Hippocampal formation (tissue), 2 donors: ENCODE measurements around the gene SLC4A2.

Source experiments
- DNase-seq, 2 donors: peaks; one replicate each; lab custom pipeline; 2025; lab: John Stamatoyannopoulos, UW

Gene SLC4A2

GRCh38 chr7:151095123-151095797 is 35.9 kb downstream of the SLC4A2 start:
- peak in 1 of 2 donors; percentile 9 for DNase-seq

DNA sequence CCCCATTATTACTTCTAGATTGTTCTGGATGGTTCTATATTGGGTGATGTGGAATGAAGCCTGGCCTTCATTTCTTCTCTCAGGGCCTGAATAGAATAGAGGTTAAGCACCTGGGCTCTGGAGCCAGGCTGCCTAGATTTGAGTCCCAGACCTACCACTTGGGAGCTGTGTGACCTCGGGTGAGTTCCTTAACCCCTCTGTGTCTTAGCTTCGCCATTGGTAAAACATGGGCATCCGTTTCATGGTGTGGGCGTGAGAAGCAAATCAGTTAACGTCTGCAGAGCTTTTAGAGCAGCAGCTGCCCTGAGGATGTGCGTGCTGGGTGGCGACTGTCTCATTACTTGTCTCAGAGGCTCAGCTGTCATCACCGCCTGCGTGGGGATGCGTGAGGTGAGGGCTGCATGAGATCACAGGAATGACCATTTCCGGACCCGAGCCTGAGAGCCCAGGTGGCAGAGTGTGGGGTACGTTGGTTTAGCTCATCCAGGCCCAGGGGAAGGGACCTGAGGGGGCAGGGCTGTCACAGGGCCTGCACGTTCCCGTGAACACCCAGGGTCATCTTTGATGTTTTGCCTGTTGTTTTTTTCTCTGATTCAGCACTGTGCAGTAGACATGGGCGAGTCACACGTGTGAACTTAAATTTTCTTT is 36.6 kb downstream of the SLC4A2 start:
- no peak for DNase-seq

GRCh38 chr7:151099486-151100211 is 40.3 kb downstream of the SLC4A2 start:
- DNase-seq, result no peak

- DNase-seq, result no peak
Measured at GRCh38 chr7:151100921-151101320, 41.5 kb downstream of the SLC4A2 start.

- DNase-seq, result no peak
Measured at GRCh38 chr7:151101621-151102396, 42.4 kb downstream of the SLC4A2 start.

DNA sequence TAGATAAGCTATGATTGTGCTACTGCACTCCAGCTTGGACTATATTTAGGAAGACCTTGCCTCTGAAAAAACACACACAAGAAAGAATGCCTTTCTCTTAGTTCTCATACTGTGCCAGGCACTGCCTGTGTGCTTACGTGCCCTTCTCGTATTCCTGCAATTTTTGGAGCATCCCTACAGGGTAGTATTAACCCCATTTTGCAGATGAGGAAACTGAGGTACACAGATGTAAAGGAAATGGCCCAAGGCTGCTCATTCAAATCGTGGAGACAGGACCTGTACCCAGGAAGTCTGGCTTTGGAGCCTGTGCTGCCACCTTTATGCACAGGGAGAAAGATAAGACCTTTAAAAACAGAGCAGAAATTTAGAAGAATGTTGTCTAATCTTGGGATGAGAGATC is 43.6 kb downstream of the SLC4A2 start:
- DNase-seq, result no peak

DNA sequence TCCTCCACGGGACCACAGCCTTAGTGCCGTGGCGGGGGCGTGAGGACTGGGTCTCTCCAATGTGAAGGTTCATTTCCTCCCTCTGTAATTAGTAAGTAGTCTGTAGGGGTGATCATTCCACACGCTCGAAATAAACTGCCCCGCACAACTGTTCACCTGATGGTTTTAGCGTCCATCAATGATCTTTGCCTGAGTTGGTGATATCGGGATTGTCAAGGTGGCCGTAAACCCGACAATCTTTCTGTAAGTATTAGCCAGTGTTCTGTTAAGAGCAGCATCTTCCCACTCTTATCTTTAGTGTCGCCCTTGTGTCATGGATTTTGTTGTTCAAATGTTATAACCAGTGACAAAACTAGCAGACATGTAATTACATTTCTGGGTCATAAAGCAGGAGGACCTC is 44.6 kb downstream of the SLC4A2 start:
- no peak for DNase-seq

- no peak for DNase-seq
Measured at GRCh38 chr7:151104411-151105235, 45.2 kb downstream of the SLC4A2 start.

DNA sequence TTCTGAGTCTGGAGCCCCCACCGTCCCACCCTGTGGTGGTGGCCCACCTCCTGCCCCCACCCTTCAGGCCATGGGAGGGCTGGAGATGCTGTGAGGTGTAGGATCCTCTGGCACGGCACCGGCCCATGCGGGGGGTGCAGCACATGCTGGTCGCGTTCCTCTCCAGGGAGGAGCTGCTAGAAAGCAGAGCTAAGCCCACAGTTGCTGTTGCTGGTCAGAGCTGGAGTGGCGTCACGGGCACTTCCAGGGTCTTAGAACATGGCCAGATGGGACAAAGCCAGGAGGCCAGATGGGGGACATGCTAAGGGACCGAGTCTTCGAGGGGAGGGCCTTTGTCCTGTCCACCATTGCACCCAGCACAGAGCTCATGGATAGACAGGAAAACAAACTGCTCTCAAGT is 48.5 kb downstream of the SLC4A2 start:
- no peak for DNase-seq

DNA sequence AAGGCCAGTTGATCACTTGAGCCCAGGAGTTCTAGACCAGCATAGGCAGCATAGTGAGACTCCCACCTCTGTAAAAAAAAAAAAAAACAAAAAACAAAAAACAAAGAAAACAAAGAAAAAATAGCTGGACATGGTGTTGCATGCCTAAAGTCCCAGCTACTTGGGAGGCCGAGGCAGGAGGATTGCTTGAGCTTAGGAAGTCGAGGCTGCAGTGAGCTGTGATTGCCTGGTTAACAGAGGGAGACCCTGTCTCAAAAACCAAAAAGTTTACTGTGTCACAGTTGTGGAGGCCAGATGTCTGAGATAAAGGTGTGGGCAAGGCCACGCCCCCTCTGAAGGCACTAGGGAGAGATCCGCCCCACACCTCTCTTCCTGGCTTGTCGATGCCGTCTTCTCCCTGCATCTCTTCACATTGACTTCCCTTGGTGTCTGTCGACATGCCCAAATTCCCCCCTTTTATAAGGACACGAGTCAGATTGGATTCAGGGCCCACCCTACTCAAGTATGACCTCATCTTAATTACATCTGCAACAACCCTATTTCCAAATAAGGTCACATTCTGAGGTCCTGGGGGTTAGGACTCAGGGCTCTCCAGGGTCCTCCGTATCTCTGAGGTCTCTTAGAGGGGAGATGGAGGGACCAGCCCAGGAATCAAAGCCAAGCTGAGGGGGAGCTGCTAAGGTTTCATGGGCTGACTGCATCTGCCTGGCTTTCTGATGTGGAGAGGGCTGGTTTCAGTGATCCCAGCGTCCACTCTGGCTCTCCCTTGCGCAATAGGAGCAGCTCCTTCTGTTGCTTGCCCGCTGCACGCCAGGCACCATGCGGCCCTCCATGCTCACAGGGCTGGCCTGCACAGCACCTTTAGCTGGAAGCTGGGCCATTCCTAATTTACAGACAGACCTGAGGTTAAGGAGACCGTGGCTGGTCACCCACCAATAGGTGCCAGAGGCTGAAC is 50.0 kb downstream of the SLC4A2 start:
- no peak for DNase-seq

DNA sequence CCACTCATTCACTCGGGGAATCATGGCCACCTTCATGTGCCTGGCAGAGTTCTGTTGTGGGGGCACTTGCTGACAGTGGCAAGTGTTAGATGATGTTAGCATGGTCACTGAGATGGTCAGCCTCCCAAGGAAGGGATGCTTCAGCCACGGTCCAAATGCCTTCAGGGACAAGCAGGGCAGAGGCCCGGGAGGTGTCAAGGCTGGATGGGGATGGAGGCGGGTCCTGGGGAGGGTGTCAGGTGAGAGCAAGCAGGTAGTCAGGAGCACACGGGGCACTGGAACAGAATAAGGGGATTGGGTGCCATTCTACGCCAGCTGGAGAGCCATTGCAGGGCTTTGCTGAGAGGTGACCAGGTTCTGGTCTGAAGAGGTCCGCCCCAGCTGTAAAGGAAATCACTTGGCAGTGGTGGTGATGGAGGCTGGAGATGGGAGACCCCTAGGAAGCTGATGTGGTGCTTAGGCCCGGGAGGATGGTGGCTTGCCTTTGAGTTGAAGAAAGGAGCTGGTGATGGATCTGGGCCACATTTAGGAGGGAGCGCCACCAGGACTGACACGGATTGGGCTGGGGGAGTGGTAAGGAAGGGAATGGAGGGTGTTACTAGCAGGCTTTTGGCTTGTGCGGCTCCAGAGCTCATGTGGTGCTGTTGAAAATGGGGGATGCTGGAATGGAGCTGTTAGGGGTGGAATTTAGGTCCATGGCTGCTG is 51.0 kb downstream of the SLC4A2 start:
- no peak for DNase-seq

DNA sequence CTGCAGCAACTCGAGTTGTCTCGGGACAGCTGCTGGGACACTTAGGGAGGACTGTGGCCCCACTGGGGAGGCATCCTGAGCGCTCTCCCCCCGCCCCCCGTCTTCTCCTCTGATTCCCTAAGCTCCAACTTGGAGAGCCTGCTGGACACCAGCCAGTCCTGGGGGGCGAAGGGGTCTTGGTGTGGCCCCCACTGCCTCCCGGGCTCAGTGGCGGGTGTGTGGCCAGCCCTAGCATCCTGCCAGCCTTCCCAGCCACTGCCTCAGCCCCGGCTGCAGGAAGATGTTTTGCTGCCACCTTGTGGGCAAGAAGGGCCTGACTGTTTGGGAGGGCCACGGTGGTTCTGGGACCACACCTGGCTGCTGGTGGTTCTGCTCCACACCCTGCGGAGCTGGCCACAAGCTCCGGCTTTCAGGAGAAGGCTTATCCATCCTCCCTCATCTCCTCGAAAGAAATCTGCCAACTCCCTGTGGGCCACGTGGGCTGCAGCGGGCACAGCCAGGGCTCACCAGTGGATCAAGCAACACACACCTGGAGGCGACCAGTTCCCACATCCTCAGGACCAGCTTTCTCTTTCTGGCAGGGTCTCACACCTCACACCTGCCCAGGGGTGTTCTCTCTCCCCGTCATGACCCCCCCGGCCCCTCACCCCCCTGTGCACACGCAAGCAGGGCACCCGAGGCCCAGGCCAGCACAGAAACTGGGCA is 51.7 kb downstream of the SLC4A2 start:
- DNase-seq, result peak; percentile 57 to 63

- no peak for DNase-seq
Measured at GRCh38 chr7:151113344-151114150, 54.2 kb downstream of the SLC4A2 start.

GRCh38 chr7:151114151-151115090 is 55.0 kb downstream of the SLC4A2 start:
- no peak for DNase-seq

DNA sequence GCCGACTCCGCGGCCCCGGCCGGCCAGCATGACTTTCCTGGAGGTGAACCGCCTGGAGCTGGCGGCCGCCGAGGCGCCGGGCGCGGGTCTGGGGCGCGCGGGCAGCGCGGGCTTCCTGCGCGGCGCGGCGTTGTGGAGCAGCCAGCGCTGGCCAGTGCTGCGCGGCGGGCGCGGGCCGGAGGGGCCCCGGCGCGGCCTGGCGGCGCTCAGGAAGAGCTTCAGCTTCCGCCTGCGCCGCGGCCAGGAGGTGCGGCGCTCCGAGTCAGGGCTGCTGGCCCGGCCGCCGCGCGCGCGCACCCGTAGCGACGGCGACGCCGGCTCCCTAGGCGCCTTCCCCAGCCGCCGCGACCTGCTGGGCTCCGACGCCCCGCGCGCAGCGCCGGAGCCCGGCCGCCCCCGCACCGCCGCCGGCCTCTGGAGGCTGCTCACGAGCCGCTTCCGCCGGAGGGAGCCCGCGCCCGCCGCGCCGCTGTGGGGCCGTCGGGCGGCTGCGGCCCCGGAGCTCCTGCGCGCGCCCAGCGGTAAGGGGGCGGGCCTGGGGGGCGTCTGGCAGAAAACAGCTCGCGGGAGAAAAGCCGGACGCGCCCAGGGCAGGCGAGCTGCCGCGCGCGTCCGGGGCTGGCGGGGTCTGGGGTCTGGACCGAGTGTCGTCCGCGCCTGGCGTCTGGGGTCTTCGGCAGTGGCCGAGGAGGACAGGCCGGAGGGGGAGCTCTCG is 55.9 kb downstream of the SLC4A2 start:
- no peak for DNase-seq

- no peak for DNase-seq
Measured at GRCh38 chr7:151115836-151116418, 56.5 kb downstream of the SLC4A2 start.
